Gastroesophageal sphincter (tissue), 4 donors: ENCODE data around the gene CAMSAP3. TPM values are rescaled to one million over a fixed set of nuclear protein-coding genes. Genes with fewer than 3 reads are reported as not detected.

Experiments
- ATAC-seq: fragments of 150-250 bp; one replicate; pipeline ENCODE4 v1.9.1; 2016; ENCODE audit warnings: mild to moderate bottlenecking, moderate library complexity
- H3K27ac ChIP-seq, 4 donors: fragments of 200-600 bp; sonication (generic) in 3 of 4; 1 replicate in 3 of 4; 2 replicates in 1 of 4; pipeline ENCODE4 v1.5.1; 2016 to 2019
- H3K27me3 ChIP-seq: fragments of 200-600 bp; sonication (generic); one replicate; pipeline ENCODE4 v1.5.1; 2019
- H3K36me3 ChIP-seq, 2 donors: fragments of 200-600 bp; sonication (generic); one replicate each; pipeline ENCODE4 v1.5.1; 2019; ENCODE audit warnings: control low read depth in 1 of 2
- H3K4me1 ChIP-seq, 3 donors: fragments of 200-600 bp; sonication (generic); 1 replicate in 2 of 3; 2 replicates in 1 of 3; pipeline ENCODE4 v1.5.1; 2016 to 2019; ENCODE audit warnings: control low read depth in 2 of 3
- H3K4me3 ChIP-seq, 2 donors: fragments of 200-600 bp; sonication (generic); one replicate each; pipeline ENCODE4 v1.5.1; 2019; ENCODE audit warnings: mild to moderate bottlenecking in 1 of 2, moderate library complexity in 1 of 2
- H3K9me3 ChIP-seq, 3 donors: fragments of 200-600 bp; sonication (generic); one replicate each; pipeline ENCODE4 v1.5.1; 2017 to 2019; ENCODE audit warnings: control low read depth in 2 of 3
- EP300 ChIP-seq: sonication (generic); formaldehyde crosslinking; IDR thresholded peaks from one replicate; pipeline ENCODE4 v1.6.1; 2017; ENCODE audit warnings: antibody characterized with exemption, mild to moderate bottlenecking
- POLR2A ChIP-seq, 2 donors: fragments of 450-650 bp; IDR thresholded peaks; one replicate each; pipeline ENCODE4 v1.6.1; 2017; ENCODE audit warnings: antibody characterized with exemption in 2 of 2, mild to moderate bottlenecking in 2 of 2, moderate library complexity in 1 of 2
- POLR2AphosphoS5 ChIP-seq: sonication (generic); formaldehyde crosslinking; IDR thresholded peaks from one replicate; pipeline ENCODE4 v1.6.1; 2017; ENCODE audit warnings: antibody characterized with exemption
- WGBS, 2 donors: methylation state at CpG; one replicate each; pipeline ENCODE4 v1.1.5; 2018; ENCODE audit warnings: low coverage in 1 of 2; 5-methylcytosine and 5-hydroxymethylcytosine counted together
- total RNA-seq, 4 donors: library from RNA; depleted of rRNA; stranded (reverse); fragments of >200 nt; gene quantifications; one replicate each; pipeline ENCODE4 v1.1.0, GENCODE V29; 2016
- TF ChIP-seq, protein P1 (sequence below), 4 experiments: fragments of 200-600 bp in 2 of 4; fragments of 450-650 bp in 2 of 4; sonication (generic) in 1 of 4; IDR thresholded peaks; one replicate each; pipeline ENCODE4 v1.5.1; 2017 to 2019; ENCODE audit warnings: antibody characterized with exemption in 4 of 4, mild to moderate bottlenecking in 2 of 4, moderate library complexity in 2 of 4

Gene CAMSAP3
- total RNA-seq, 4 donors from 2014 or later, result 0.46 to 2.1 TPM; not detected in 2

- H3K27me3 ChIP-seq, result peaks cover 62% of the 10 kb centered on the region
These were observed 11.7 kb downstream of the CAMSAP3 start for GRCh38 chr19:7607212-7607873.

DNA sequence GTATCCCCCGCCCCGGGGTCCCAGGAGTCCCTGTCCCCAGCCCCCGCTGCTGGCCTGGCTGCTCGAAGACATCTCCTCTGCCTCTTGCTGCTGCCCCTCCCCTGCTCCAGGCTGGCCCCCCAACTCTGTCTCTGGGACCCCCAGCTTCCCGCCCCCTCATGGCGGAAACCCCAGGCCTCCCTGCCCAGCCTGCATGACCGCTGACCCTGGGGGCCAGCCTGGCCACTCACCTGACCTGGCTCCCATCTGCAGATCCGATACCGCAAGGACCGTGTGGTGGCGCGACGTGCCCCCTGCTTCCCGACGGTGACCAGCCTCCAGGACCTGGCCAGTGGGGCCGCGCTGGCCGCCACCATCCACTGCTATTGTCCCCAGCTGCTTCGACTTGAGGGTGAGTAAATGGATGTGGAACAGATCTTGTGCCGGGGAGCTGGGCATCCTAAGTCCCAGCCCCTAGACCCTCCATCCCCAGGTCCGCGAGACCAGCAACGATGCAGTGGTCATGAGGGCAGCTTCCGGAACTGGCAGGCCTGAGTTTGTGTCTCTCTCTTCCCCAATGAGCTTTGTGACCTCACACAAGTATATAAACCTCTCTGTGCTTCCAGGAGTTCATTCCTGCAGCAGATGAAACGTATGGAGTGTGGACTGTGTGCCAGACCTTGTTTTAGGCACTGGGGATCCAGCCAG lies 12.4 kb downstream of the CAMSAP3 start:
- no peak overlapping the region for H3K27ac ChIP-seq
- ATAC-seq, result no peak
- H3K27me3 ChIP-seq, result peaks cover 55% of the 10 kb centered on the region
- WGBS, 2 donors, result 17 to 65% methylated on average over 1 to 4 of the region's 25 CpGs
- no peaks in the 10 kb centered on the region for H3K36me3 ChIP-seq
- no peak for TF ChIP-seq POLR2A (IDR thresholded peaks at IDR 0.05)
- no peak for TF ChIP-seq POLR2AphosphoS5
- TF ChIP-seq, protein P1, sequence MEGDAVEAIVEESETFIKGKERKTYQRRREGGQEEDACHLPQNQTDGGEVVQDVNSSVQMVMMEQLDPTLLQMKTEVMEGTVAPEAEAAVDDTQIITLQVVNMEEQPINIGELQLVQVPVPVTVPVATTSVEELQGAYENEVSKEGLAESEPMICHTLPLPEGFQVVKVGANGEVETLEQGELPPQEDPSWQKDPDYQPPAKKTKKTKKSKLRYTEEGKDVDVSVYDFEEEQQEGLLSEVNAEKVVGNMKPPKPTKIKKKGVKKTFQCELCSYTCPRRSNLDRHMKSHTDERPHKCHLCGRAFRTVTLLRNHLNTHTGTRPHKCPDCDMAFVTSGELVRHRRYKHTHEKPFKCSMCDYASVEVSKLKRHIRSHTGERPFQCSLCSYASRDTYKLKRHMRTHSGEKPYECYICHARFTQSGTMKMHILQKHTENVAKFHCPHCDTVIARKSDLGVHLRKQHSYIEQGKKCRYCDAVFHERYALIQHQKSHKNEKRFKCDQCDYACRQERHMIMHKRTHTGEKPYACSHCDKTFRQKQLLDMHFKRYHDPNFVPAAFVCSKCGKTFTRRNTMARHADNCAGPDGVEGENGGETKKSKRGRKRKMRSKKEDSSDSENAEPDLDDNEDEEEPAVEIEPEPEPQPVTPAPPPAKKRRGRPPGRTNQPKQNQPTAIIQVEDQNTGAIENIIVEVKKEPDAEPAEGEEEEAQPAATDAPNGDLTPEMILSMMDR (IDR thresholded peaks at IDR 0.05), result no peak
- TF ChIP-seq EP300, result no peak
- no peaks in the 10 kb centered on the region for H3K9me3 ChIP-seq
- H3K4me1 ChIP-seq, result no peaks in the 10 kb centered on the region
- H3K4me3 ChIP-seq, result no peak overlapping the region

More at GRCh38 chr19:7607212-7607873, 11.7 kb downstream of the CAMSAP3 start:
- no peak for ATAC-seq
- Histone ChIP-seq H3K36me3 (no peaks in the 10 kb centered on the region), H3K4me3 (no peak overlapping the region), H3K4me1 (no peaks in the 10 kb centered on the region), H3K9me3 (no peaks in the 10 kb centered on the region), H3K27ac (no peak overlapping the region)
- TF ChIP-seq POLR2AphosphoS5 (no peak), POLR2A (IDR thresholded peaks at IDR 0.05) (no peak), EP300 (no peak)
- TF ChIP-seq, protein P1 (IDR thresholded peaks at IDR 0.05), result no peak
- no CpG with 5 or more reads among the region's 10 CpGs for WGBS, 2 donors

DNA sequence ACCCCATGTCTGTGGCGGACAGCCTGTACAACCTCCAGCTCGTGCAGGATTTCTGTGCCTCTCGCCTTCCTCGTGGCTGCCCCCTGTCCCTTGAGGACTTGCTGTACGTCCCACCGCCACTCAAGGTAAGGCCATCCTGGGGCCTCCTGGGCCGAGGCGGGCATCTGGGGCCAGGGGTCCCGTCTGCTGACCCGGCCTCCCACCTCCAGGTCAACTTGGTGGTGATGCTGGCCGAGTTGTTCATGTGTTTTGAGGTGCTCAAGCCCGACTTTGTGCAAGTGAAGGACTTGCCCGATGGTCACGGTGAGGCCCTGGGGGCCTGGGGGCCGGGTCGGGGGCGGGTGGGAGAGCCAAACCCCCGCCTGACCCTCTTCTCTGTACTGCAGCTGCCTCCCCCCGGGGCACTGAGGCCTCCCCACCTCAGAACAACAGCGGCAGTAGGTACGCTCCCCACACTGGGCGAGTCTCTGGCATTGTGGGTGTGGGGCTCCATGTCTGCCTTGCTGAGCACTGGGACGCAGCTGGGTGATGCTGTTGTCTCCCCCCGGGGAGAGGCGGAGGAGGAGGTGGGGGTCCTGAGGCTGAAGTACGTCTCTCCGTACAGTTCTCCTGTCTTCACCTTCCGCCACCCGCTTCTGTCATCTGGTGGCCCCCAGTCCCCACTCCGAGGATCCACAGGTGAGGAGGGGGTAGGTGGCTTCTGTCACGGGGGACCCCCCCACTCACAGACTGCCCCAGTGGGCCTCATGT lies 15.0 kb downstream of the CAMSAP3 start:
- no peak for ATAC-seq
- Histone ChIP-seq H3K27me3 (peaks cover 29% of the 10 kb centered on the region), H3K4me3 (no peak overlapping the region), H3K36me3 (no peaks in the 10 kb centered on the region), H3K27ac (no peak overlapping the region), H3K4me1 (no peaks in the 10 kb centered on the region), H3K9me3 (no peaks in the 10 kb centered on the region)
- 88% methylated on average over 5 of the region's 31 CpGs; no CpG with 5 or more reads in 1 of the 2 donors for WGBS, 2 donors
- TF ChIP-seq, protein P1 (IDR thresholded peaks at IDR 0.05), result no peak
- no peak for TF ChIP-seq POLR2AphosphoS5
- no peak for TF ChIP-seq POLR2A (IDR thresholded peaks at IDR 0.05)
- no peak for TF ChIP-seq EP300

- TF ChIP-seq POLR2A (IDR thresholded peaks at IDR 0.05), result no peak
- TF ChIP-seq, protein P1 (IDR thresholded peaks at IDR 0.05), result no peak
- no peak for TF ChIP-seq POLR2AphosphoS5
- no peak for TF ChIP-seq EP300
- no CpG with 5 or more reads among the region's 41 CpGs for WGBS, 2 donors
These were observed 16.0 kb downstream of the CAMSAP3 start for GRCh38 chr19:7611541-7612279.

More at GRCh38 chr19:7611541-7612279, 16.0 kb downstream of the CAMSAP3 start:
- Histone ChIP-seq H3K27ac (no peak overlapping the region), H3K27me3 (peaks cover 18% of the 10 kb centered on the region), H3K4me1 (no peaks in the 10 kb centered on the region), H3K9me3 (no peaks in the 10 kb centered on the region), H3K4me3 (no peak overlapping the region), H3K36me3 (no peaks in the 10 kb centered on the region)
- no peak for ATAC-seq
